ENCODE data around the gene PTGES2. TPM values are rescaled to one million over a fixed set of nuclear protein-coding genes. Genes with fewer than 3 reads are reported as not detected.
A peak's percentile ranks its signal among the peaks of the same experiment; 100 is the strongest.

The PTGES2 gene
- total and polyA plus RNA-seq, 9 of the 15 experiments (the other 6 are each of a cell fraction or from before 2014, with no cell fraction given), result 2.4 to 196 (median 90.1) TPM

- TF ChIP-seq ZNF384 (IDR thresholded peaks at IDR 0.05; ENCODE audit: low read depth, low read length), result no peak
- TF ChIP-seq FOS (IDR thresholded peaks at IDR 0.05; ENCODE audit: extremely low read depth, insufficient read length), result no peak
- TF ChIP-seq COPS2 (conservative IDR thresholded peaks at IDR 0.05), result no peak
- no peak for TF ChIP-seq E4F1 (CRISPR knock-in tag; IDR thresholded peaks at IDR 0.05; ENCODE audit: borderline replicate concordance)
- TF ChIP-seq IRF2 (CRISPR knock-in tag; IDR thresholded peaks at IDR 0.05), result no peak
- TF ChIP-seq ZNF589 (CRISPR knock-in tag; IDR thresholded peaks at IDR 0.05; ENCODE audit: low read depth), result peak; percentile 69; the same call in 1 of the 2 replicates
- TF ChIP-seq NEUROD1 (IDR thresholded peaks at IDR 0.05; ENCODE audit: borderline replicate concordance, low read depth, low read length, partially characterized antibody), result peak; percentile 78
- TF ChIP-seq ZNF395 (CRISPR knock-in tag; IDR thresholded peaks at IDR 0.05), result peak; percentile 86
- no peak; the same call in none of the 2 replicates for TF ChIP-seq ZFX (CRISPR knock-in tag; IDR thresholded peaks at IDR 0.05)
- TF ChIP-seq NONO (IDR thresholded peaks at IDR 0.05; ENCODE audit: low read depth in 2 of 2, low read length in 1 of 2), result peak in 1 of 2 experiments; percentile 88; a peak in 2 of 4 replicates
- no peak for TF ChIP-seq ZNF561 (CRISPR knock-in tag; conservative IDR thresholded peaks at IDR 0.05)
- TF ChIP-seq SUPT5H (IDR thresholded peaks at IDR 0.05), result 0 out of 2 replicates have a peak, but pooled peaks have one; percentile 38
- TF ChIP-seq CBX8 (IDR thresholded peaks at IDR 0.05; ENCODE audit: borderline replicate concordance, extremely low read depth, low read depth, low read length, poor library complexity, severe bottlenecking), result no peak
- no peak for TF ChIP-seq MYNN (IDR thresholded peaks at IDR 0.05)
- TF ChIP-seq MYNN (CRISPR knock-in tag; IDR thresholded peaks at IDR 0.05), result no peak
- 0 out of 2 replicates have a peak, but pooled peaks have one; percentile 59 for TF ChIP-seq ZNF263 (CRISPR knock-in tag; IDR thresholded peaks at IDR 0.05; ENCODE audit: borderline replicate concordance)
- peak; percentile 44; the same call in 1 of the 2 replicates for TF ChIP-seq CBFA2T2 (conservative IDR thresholded peaks at IDR 0.05)
- no peak for TF ChIP-seq CBX2 (IDR thresholded peaks at IDR 0.05; ENCODE audit: insufficient read depth, low read length, poor library complexity, severe bottlenecking)
- no peak for TF ChIP-seq ZNF133 (CRISPR knock-in tag; IDR thresholded peaks at IDR 0.05)
- TF ChIP-seq ZNF232 (CRISPR knock-in tag; IDR thresholded peaks at IDR 0.05), result no peak
- TF ChIP-seq BCL6 (CRISPR knock-in tag; IDR thresholded peaks at IDR 0.05), result no peak
- TF ChIP-seq ZFP36 (IDR thresholded peaks at IDR 0.05; ENCODE audit: low read depth, low read length, partially characterized antibody), result no peak
- no peak for TF ChIP-seq ARHGAP35 (IDR thresholded peaks at IDR 0.05; ENCODE audit: partially characterized antibody)
- no peak for TF ChIP-seq ZBTB12 (CRISPR knock-in tag; IDR thresholded peaks at IDR 0.05)
Measured at GRCh38 chr9:128127990-128128835, 684 bp upstream of the PTGES2 start (continued).
